NCI-H1694 treated with DMSO at 0.1 percent for 48 hours (cell line): ENCODE data around the gene GPRC5D.

Source experiments
- DNase-seq: peaks from one replicate; lab custom pipeline; 2025; lab: John Stamatoyannopoulos, UW

GPRC5D gene

DNA sequence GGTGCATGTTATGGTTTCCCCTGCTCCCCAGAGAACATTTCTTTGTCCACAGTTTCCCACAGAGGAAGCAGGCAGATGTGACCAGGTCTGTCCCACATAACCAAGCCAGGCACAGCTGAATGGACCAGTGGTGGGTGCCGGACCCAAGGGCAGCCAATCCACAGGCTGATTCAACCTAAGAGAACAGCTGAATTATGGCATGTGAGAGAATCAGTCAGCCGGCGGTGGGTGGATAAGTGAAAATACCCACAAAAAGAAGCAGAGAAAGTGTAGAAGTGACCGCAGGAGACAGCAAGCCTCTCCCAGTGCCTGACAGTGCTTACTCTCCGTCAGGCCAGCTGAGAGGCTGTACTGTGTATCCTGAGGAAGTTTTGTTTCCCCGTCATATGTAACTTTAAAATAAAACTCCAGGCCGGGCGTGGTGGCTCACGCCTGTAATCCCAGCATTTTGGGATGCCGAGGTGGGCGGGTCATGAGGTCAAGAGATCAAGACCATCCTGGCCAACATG is 14.9 kb downstream of the GPRC5D start:
- DNase-seq: no peak

DNA sequence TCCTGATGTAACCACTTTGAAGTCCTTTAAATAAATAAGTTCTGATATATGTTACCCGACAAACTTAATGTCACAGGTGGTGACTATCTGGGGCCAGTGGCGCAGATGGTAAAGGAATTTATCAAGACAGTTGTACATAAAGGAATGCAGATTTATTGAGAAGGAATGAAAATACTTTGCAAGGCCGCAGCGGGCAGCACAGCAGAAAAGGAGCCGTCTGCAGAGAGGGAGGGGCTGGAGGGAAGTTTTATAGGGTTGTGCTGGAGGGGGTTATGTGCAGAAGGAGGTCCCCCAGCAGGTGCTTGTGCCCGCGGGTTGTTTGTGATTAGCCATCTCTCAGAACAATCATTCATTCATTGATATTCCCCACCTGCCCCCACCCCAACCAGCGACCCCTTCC is 17.4 kb downstream of the GPRC5D start:
- DNase-seq: no peak

DNA sequence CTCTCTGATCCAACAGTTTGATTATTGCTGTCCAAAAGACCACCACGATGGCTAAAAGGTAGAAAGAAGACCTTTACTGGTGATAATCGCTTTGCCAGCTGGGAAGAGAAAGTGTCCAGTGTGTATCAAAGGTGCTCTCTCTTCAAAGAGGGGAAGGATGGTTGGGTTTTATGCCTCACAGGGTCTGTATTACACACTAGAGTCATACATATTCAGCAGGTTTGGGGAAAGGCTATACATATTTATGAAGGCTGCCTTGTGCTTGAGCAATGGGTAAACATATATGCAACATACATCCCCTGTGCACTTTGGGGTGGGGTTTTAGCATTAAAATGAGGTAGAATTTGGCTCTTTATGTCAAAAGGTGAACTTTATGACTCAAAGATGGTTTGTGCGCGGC is 18.2 kb downstream of the GPRC5D start:
- DNase-seq: no peak

DNA sequence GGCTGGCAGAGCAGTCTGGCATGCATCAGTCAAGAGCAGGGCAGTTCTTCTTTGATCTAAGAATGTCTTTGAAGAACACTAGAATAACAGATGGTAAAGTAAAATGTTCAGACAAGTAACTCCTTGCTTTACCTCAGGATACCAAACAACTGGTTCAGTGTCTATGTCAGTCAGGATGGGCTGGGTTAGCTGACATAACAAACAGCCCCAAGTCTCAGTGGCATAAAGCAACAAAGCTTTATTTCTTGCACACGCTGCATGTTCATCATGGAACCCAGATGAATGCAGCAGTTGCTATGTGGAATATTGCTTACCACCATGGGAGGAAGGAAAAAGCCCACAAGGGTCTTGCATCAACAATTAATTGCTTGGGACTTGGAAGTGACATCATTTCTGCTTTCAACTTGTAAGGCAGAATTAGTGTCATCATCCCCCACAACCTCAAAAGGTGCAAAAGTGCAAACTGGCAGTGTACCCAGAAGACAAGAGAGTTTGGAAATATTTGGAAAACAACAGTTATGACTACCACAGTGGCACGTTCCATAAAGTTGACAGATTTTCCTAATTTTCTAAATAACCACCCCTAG is 21.2 kb downstream of the GPRC5D start:
- no peak for DNase-seq

DNA sequence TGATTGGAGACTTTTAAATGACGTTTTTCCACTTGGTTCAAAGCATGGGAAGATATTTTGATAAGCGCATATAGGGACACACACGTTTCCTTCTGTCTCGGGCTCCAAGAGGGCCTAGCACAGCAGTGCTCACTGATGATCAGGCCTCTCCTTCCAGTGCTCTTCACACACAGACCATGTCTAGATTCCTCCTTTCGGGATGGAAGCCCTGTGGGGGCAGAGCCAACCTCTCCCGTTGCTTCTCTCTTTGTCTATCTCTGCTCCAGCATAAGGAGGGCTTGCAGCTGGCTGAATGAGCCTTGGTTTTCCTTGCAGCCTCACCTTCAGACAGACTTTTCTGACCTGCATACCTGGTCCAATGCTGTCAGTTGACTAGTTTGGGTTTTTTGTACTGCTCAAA is 22.3 kb downstream of the GPRC5D start:
- DNase-seq: no peak

DNA sequence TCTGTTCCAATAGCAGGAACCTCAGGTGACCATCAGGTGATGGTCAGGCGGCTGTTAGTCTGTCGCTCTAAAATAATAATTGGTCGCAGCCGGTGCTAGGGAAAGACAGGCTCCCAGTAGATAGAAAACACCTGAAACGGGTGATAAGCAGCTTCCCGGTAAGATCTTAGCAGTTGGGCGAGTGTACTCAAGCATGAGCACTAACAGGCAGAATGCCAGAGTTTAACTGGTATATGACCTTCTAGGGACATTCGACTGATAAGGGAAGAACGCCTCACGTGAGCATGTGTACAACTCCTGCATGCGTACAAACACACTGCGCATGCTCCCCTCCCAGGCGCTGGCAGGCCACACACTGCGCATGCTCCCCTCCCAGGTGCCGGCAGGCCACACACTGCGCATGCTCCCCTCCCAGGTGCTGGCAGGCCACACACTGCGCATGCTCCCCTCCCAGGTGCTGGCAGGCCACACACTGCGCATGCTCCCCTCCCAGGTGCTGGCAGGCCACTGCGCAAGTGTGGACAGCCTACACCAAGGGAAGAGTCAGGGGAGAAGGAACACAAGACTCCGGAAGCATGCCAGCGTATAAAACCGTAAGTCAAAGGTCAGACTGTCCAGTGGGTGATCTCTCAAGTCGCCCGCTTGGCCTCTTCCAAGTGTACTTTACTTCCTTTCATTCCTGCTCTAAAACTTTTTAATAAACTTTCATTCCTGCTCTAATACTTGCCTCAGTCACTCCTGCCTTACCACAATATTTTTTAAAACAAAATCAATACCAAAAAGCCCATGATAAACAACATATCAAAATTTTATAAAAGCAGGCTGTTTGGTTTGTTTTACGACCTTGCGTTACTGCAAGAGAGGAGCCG is 24.5 kb downstream of the GPRC5D start:
- DNase-seq: peak; percentile 58

DNA sequence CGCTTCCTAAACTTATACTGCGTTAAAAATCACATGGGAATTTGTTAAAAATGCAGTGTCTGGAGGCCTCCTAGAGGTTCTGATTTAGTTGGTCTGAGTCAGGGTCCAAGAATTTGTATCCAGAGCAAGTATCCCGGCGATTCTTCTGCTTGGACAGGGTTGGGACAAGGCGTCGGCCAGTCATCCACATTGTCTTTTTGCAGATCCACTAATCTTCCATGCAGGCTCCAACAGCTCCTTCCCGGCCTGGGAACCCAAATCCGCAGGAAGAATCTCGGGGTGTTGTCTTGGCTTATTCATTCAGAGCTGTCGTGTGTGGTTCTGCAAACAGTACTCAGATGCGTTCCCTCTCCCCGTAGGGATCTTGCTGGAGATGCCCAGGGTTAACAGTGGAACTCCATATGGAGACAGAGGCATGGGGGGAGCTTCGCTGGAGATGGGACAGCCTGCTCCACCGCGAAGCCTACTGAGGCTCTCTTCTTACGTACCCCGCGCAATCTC is 25.3 kb downstream of the GPRC5D start:
- DNase-seq: no peak

DNA sequence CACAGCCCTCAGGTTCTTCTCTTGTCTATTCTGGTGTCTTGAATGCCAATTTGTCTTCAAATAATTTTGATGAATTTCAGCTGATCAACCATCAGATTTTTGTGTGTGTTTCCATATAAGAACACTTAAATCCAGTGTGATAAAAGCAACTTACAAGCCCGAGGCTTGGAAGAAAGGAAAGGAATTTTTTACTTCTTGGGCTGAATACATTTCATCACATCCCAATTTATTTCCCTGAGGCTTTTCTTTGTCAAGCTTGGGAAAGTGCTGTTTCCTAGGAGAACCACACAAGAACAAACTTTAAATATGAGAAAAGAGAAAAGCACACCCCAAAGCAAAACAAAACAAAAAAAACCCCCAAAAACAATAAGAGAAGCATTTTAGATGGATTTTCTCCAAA is 26.6 kb downstream of the GPRC5D start:
- no peak for DNase-seq

DNA sequence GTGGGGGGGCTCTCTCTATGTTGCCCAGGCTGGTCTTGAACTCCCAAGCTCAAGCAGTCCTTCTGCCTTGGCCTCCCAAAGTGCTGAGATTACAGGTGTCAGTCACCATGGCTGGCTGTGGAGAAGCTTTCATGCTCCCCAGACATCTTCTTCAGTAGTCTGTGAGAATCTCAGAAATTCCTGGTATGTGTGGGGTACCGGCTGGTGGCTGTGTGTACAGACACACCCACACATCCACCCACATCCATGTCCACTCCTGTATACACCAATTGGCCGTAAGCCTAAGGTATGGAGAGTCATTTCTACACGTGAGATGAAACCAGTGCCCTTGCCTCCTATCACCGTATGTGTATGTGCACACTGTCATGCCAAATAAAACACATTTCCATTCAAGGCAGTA is 27.8 kb downstream of the GPRC5D start:
- no peak for DNase-seq

DNA sequence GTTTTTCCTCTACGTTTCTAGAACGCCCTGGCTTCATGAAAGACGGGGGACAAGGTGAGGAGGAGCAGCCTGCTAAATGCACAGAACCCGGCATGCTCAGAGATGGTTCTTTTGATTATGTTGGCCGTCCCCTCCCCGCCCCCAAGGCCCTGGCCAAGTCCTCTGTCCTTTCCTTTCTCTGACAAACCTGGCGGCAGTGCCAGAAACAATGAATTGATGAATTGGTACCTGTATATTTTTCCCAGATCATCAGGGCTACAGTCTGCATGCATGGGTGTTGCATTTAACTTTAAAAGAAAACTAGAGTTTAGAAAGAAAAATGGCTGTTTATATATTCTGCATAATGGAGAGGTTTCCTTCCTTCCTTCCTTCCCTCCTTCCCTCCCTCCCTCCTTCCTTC is 29.0 kb downstream of the GPRC5D start:
- no peak for DNase-seq

DNA sequence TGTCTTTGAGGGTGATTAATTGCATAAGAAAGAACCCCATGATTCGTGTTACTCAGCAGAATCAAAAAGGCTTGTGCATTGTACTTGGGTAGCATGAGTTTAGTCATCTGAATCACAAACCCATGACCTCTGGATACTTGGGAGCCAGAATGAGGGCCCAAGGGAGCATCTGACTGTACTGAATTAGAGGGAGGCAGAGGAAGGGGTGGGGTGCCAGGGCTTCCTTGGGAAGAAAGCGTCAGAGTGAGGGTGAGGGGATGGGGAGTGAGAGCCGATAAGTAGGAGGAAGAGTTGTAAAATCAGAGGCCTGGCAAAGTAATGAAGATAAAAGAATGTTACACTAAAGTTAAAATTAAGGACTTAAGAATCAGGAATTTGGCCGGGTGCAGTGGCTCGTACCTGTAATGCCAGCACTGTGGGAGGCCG is 29.8 kb downstream of the GPRC5D start:
- DNase-seq: no peak

DNA sequence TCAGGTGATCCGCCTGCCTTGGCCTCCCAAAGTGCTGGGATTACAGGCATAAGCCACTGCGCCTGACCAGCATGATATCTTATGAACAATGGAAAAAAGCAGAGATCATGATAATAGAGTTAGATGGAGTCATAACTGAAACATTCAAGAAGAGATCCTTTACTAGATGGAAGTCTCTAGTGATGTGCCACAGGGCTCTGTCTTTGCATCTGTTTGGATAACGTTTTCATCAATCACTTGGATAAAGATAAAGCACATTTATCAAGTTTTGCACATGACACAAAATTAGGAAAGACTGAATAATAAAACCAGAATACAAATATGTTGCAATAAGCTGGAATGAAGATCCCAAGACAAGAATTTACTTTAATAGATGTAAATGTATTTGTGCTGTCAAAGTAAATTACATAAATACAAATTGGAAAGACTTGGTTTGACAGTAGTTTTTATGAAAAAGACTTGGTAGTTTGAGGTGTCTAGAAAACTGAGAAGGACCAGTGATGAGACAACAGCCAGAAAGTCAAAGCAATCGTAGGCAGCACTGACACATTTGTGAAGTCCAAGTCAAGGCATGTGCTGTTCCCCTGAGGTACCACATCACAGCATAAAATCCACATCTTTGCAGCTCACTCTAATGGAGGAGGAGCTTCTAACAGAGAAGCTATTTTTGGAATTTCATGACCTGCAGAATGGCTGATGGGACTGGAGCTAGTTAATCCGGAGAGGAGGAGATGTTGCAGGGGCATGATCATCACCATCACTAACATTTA is 32.1 kb downstream of the GPRC5D start:
- DNase-seq: no peak

DNA sequence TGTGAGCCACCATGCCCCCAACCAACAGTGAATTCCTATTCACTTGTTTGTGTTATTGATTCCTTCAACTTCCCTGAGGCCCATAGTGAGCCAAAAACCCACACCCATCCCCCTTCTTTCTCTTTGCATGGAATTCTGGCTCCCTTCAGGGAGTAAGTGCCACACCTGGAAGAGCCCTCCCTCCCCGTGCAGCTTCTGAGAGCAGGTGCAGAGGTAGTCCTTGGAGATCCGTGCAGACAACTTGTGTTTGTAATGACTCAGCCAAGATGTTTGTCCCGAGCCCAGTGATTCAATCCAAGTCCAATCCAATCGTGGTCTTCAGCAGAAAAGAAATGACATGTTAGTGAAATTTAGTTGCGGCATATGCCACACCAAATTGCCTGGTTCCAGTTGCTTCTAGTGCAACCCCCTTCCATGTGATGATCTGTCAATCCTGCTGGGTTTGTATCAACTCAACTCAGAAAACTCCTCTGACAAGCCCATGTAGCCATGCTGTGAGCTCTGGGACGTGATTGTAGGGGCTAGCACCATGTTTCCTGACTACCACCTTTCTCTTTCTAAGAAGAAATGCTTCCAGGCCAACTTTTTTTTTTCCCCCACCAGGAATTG is 33.1 kb downstream of the GPRC5D start:
- DNase-seq: no peak

DNA sequence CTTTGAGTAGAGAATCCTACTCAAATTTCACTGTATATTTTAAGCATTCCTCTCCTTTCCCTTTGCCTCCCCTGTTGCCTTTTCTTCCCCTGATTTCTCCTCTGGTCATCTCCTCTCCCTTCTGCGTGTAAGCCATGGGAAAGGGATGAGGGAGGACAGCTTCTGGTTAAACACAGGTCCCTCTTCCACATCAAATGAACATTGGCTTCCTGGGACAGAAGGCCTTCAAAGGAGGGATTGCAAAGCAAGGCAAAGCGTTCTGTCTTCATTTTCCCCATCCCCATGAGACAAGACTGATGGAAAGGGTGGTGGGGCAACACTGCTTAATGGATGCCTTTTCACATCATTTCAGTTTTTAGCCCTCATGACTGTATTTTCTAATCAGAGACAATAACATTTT is 34.5 kb downstream of the GPRC5D start:
- no peak for DNase-seq

DNA sequence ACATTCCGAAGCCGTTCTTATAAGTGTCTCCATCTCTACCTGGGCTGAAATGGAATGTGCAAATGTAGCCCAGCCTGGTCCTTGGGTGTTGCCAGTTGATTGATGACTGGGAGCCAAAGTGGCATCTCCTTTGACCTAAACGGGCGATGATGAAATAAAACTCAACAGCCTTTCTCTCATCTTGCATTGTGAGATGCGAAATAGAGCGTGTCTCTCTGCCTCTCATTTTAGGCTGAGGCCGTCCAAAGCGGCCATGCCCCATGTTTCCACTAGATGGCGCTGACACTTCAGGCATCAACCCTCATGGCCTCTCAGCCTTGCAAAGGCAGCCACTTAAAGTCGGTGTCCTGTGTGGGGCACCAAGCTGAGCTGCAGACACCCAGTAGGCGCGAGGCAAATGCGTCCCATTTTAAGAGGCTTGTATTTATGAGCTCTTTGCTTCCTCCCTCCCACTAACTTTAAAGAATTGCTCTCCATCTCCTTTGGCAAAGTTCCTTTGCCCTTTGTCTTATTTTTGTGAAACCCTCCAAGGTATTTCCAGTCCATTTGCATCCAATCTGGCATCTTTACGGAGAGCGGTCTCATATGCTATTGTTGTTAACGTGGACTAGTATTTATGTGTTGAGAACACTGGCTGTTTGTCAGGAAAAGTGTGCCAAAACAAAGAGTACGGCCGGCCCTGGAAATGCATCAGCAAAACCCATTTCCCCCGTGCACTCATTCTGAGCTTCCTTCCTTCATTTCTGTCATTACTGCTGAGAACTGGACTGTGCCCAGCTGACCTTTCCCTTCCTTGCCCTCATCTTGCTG is 35.6 kb downstream of the GPRC5D start:
- DNase-seq: peak; percentile 92

DNA sequence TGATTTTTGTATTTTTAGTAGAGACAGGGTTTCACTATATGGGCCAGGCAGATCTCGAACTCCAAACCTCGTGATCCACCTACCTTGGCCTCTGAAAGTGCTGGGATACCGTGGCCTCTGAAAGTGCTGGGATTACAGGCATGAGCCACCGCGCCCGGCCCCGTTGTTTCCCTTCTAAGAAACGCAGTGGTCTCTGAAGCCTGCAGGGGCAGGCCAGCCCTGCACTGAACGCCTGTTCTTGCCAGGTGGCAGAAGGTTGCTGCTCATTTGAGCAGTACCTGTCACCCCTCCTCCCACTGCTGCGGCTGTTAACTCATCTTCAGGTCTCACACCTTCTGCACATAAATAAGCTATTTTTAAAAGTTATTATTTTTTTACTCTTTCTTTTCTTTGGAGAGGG is 36.3 kb downstream of the GPRC5D start:
- no peak for DNase-seq

DNA sequence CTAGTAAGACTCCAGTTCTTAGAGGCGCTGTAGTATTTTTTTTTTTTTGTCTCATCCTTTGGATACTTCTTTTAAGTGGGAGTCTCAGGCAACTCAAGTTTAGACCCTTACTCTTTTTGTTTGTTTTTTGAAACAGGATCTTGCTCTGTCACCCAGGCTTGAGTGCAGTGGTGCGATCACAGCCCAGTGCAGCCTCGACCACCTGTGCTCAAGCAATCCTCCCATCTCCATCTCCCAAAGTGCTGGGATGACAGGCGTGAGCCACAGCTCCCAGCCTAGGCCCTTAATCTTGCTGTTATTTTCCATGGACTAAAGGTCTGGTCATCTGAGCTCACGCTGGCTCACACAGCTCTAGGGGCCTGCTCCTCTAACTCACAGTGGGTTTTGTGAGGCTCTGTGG is 39.3 kb downstream of the GPRC5D start:
- DNase-seq: no peak

DNA sequence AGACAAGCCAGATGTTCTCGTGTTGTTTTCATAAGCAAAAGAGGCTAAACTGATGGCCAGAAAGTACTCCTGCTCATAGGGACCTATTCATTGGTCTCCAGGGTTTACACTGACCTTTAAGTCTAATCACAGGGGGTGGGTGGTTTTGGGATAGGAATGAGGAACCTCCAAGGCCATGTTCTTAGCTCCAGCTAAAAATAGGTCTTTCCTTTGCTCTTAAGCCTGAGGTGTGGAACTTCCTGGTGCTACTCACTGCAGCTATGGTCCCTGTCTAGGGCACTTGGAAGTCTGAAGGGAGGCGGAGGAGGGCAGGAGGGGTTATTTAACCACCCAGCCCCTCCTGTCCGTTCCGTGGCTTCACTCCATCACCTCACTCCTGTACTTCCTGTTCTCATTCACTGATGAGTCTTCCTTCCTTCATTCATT is 42.0 kb downstream of the GPRC5D start:
- no peak for DNase-seq

DNA sequence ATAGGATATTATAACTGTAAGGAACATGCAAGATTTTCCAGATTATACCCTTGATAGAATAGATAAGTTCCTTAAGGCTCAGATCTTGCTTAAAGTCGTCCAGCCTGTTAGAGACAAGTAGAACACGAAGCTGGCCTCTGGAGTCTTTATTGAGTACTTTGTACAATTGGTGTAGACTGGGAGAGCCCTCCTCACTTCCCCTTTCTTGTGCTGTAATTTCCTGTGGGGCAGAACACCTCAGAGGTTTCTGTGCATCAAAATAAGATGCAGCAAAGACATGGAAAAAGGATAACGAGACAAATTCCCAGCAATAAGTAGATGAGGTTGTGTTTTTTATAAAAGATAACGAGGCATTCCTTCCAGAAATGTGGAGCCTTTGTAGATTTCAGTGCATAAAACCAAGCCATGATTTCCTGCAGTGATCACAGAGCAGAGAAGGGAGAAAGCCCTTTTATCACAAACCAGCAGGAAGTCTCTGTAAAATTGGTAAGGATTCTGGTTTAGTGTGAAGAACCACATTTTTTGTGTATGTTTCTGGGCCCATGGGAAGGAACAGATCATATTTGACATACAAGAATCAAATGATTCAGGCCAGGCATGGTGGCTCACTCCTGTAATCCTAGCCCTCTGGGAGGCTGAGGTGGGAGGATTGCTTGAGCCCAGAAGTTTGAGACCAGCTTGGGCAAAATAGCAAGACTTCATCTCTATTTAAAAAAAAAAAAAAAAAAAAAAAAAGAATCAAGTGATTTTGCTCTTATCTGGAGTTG is 42.6 kb downstream of the GPRC5D start:
- no peak for DNase-seq

DNA sequence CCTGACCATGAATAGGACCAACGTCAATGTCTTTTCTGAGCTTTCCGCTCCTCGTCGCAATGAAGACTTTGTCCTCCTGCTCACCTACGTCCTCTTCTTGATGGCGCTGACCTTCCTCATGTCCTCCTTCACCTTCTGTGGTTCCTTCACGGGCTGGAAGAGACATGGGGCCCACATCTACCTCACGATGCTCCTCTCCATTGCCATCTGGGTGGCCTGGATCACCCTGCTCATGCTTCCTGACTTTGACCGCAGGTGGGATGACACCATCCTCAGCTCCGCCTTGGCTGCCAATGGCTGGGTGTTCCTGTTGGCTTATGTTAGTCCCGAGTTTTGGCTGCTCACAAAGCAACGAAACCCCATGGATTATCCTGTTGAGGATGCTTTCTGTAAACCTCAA is 43.3 kb downstream of the GPRC5D start:
- DNase-seq: no peak

DNA sequence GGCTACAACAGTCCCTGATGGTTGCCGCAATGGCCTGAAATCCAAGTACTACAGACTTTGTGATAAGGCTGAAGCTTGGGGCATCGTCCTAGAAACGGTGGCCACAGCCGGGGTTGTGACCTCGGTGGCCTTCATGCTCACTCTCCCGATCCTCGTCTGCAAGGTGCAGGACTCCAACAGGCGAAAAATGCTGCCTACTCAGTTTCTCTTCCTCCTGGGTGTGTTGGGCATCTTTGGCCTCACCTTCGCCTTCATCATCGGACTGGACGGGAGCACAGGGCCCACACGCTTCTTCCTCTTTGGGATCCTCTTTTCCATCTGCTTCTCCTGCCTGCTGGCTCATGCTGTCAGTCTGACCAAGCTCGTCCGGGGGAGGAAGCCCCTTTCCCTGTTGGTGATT is 43.7 kb downstream of the GPRC5D start:
- no peak for DNase-seq
